ENCODE results near the gene YEATS2. TPM values are rescaled to one million over a fixed set of nuclear protein-coding genes. Genes with fewer than 3 reads are reported as not detected.
"Not testable (repeated sequence)": the region's sequence is repeated elsewhere in the genome, so short reads cannot be mapped to it uniquely, and the experiment has no call there.

Gene YEATS2
- total RNA-seq, 1 experiment from 2014 or later, result 33.8 TPM

GRCh38 chr3:183687705-183688104 lies 9.9 kb upstream of the YEATS2 start:
- TF ChIP-seq CTCF (IDR thresholded peaks at IDR 0.05), result no peak
- intact Hi-C loops (cut with micrococcal nuclease; ENCODE audit: unreplicated experiment) (no loop called here), in situ Hi-C loops (cut with HindIII; ENCODE audit: low pct_unique_long_range_greater_than_20kb, low sequenced_read_pairs) (no loop called here)
- CTCF ChIA-PET, result no interaction called here
- ATAC-seq (no peak), DNase-seq (ENCODE audit: low read depth, low spot score) (no peak)
- Histone ChIP-seq H3K36me3 (ENCODE audit: control insufficient read depth, insufficient read depth, low read length) (no peaks in the 10 kb centered on the region), H3K27me3 (ENCODE audit: control insufficient read depth, insufficient read depth, low read length) (no peaks in the 10 kb centered on the region), H3K27ac (ENCODE audit: low read length) (no peak overlapping the region), H3K4me1 (ENCODE audit: control insufficient read depth, insufficient read depth, low read length) (no peaks in the 10 kb centered on the region), H3K9me3 (ENCODE audit: control insufficient read depth, insufficient read depth, low read depth, low read length) (no peaks in the 10 kb centered on the region), H3K4me3 (ENCODE audit: low read depth in 2 of 2, low read length in 2 of 2) (no peak overlapping the region)
- POLR2A ChIA-PET, result no interaction called here
- BruUV-seq (replicated peaks), result no TSS peak

GRCh38 chr3:183688874-183689273 lies 8.7 kb upstream of the YEATS2 start:
- no peak for TF ChIP-seq REST (IDR thresholded peaks at IDR 0.05; ENCODE audit: insufficient read depth in 1 of 2, low read depth in 2 of 2, low read length in 1 of 2)
- H3K27ac ChIP-seq (ENCODE audit: low read length), result no peak overlapping the region
- H3K27me3 ChIP-seq (ENCODE audit: control insufficient read depth, insufficient read depth, low read length), result no peaks in the 10 kb centered on the region
- no peaks in the 10 kb centered on the region for H3K4me1 ChIP-seq (ENCODE audit: control insufficient read depth, insufficient read depth, low read length)
- DNase-seq (ENCODE audit: low read depth, low spot score) (no peak), ATAC-seq (no peak)
- intact Hi-C loops (cut with micrococcal nuclease; ENCODE audit: unreplicated experiment), result no loop called here
- ChIA-PET POLR2A (interaction anchor here (0.7 kb wide), 1 partner anchor 20 kb away, joined by 6 read pairs; no protein-coding TSS in a partner anchor), CTCF (no interaction called here)
- H3K4me3 ChIP-seq (ENCODE audit: low read depth in 2 of 2, low read length in 2 of 2), result no peak overlapping the region
- H3K9me3 ChIP-seq (ENCODE audit: control insufficient read depth, insufficient read depth, low read depth, low read length), result no peaks in the 10 kb centered on the region
- H3K36me3 ChIP-seq (ENCODE audit: control insufficient read depth, insufficient read depth, low read length), result no peaks in the 10 kb centered on the region
- in situ Hi-C loops (cut with HindIII; ENCODE audit: low pct_unique_long_range_greater_than_20kb, low sequenced_read_pairs), result no loop called here
- no TSS peak for BruUV-seq (replicated peaks)

- H3K9me3 ChIP-seq (ENCODE audit: control insufficient read depth, insufficient read depth, low read depth, low read length); DNase-seq (ENCODE audit: low read depth, low spot score); H3K4me1 ChIP-seq (ENCODE audit: control insufficient read depth, insufficient read depth, low read length); POLR2A ChIA-PET; in situ Hi-C loops (cut with HindIII; ENCODE audit: low pct_unique_long_range_greater_than_20kb, low sequenced_read_pairs); H3K4me3 ChIP-seq (ENCODE audit: low read depth in 2 of 2, low read length in 2 of 2); H3K36me3 ChIP-seq (ENCODE audit: control insufficient read depth, insufficient read depth, low read length); H3K27me3 ChIP-seq (ENCODE audit: control insufficient read depth, insufficient read depth, low read length); BruUV-seq (replicated peaks); H3K27ac ChIP-seq (ENCODE audit: low read length); intact Hi-C loops (cut with micrococcal nuclease; ENCODE audit: unreplicated experiment); CTCF ChIA-PET; ATAC-seq: not testable (repeated sequence)
Observed at GRCh38 chr3:183689621-183690020, 8.0 kb upstream of the YEATS2 start.

GRCh38 chr3:183690402-183690995 lies 7.1 kb upstream of the YEATS2 start:
- CTCF ChIA-PET, result no interaction called here
- Histone ChIP-seq H3K4me3 (ENCODE audit: low read depth in 2 of 2, low read length in 2 of 2) (no peak overlapping the region), H3K36me3 (ENCODE audit: control insufficient read depth, insufficient read depth, low read length) (no peaks in the 10 kb centered on the region), H3K9me3 (ENCODE audit: control insufficient read depth, insufficient read depth, low read depth, low read length) (no peaks in the 10 kb centered on the region), H3K4me1 (ENCODE audit: control insufficient read depth, insufficient read depth, low read length) (no peaks in the 10 kb centered on the region), H3K27me3 (ENCODE audit: control insufficient read depth, insufficient read depth, low read length) (no peaks in the 10 kb centered on the region), H3K27ac (ENCODE audit: low read length) (no peak overlapping the region)
- in situ Hi-C loops (cut with HindIII; ENCODE audit: low pct_unique_long_range_greater_than_20kb, low sequenced_read_pairs) (no loop called here), intact Hi-C loops (cut with micrococcal nuclease; ENCODE audit: unreplicated experiment) (no loop called here)
- TF ChIP-seq POLR2AphosphoS5 (IDR thresholded peaks at IDR 0.05; ENCODE audit: low read depth, low read length) (no peak), TCF7L2 (IDR thresholded peaks at IDR 0.05; ENCODE audit: low read depth, low read length) (no peak), CTCF (IDR thresholded peaks at IDR 0.05) (no peak), REST (IDR thresholded peaks at IDR 0.05; ENCODE audit: insufficient read depth in 1 of 2, low read depth in 2 of 2, low read length in 1 of 2) (no peak), SIN3A (IDR thresholded peaks at IDR 0.05; ENCODE audit: borderline replicate concordance, insufficient read depth, low read depth, low read length) (no peak)
- DNase-seq (ENCODE audit: low read depth, low spot score), result no peak
- POLR2A ChIA-PET, result no interaction called here
- BruUV-seq (replicated peaks), result no TSS peak
- no peak for ATAC-seq

Measured in Panc1 (cell line).